IMR-90 (cell line): ENCODE data around the gene SART1. TPM values are rescaled to one million over a fixed set of nuclear protein-coding genes. Genes with fewer than 3 reads are reported as not detected.
A peak's percentile ranks its signal among the peaks of the same experiment; 100 is the strongest.
"Not testable (repeated sequence)": the region's sequence is repeated elsewhere in the genome, so short reads cannot be mapped to it uniquely, and the experiment has no call there.

Source experiments
- ATAC-seq: fragments of 200-7000 bp; cut with Tn5 transposase; 2 replicates; pipeline ENCODE4 v1.9.1; 2020; ENCODE audit warnings: low read depth, mild to moderate bottlenecking, moderate library complexity
- BruUV-seq: library from RNA; stranded (reverse); fragments of 400-500 nt; replicated peaks from 2 replicates; lab custom pipeline; 2021; lab: Mats Ljungman, UMichigan
- CTCF ChIA-PET: fragments of 300-600 bp; formaldehyde crosslinking; extraction: SDS; loops from one replicate; lab custom pipeline; 2021; ENCODE audit warnings: antibody characterized with exemption; lab: Yijun Ruan, JAX
- POLR2A ChIA-PET: fragments of 300-600 bp; sonication (Branson Sonifier 250); formaldehyde crosslinking; loops from one replicate; lab custom pipeline; 2022; ENCODE audit warnings: antibody characterized with exemption; ENCODE audit not compliant: unreplicated experiment; lab: Charles Lee
- DNase-seq: peaks from one replicate; pipeline ENCODE4 v3.0.0; 2013
- H2AFZ ChIP-seq: replicated peaks from 2 replicates; pipeline ENCODE3; 2013; ENCODE audit warnings: low read length, mild to moderate bottlenecking; ENCODE audit not compliant: poor library complexity
- H2AK5ac ChIP-seq: 2 replicates; pipeline ENCODE4 v1.6.1; 2013; ENCODE audit warnings: low read depth, low read length, inconsistent platforms
- H2AK9ac ChIP-seq: replicated peaks from 2 replicates; pipeline ENCODE3; 2013; ENCODE audit warnings: mild to moderate bottlenecking, low read depth, low read length, moderate library complexity; ENCODE audit not compliant: poor library complexity
- H2BK120ac ChIP-seq: 2 replicates; pipeline ENCODE4 v1.6.1; 2013; ENCODE audit warnings: low read depth, low read length, inconsistent platforms
- H2BK15ac ChIP-seq: 3 replicates; pipeline ENCODE4 v1.6.1; 2013; ENCODE audit warnings: low read depth, low read length, inconsistent platforms
- H2BK20ac ChIP-seq: 2 replicates; pipeline ENCODE4 v1.6.1; 2013; ENCODE audit warnings: low read depth, mild to moderate bottlenecking, inconsistent platforms, low read length, moderate library complexity
- H2BK5ac ChIP-seq: 2 replicates; pipeline ENCODE4 v1.6.1; 2013; ENCODE audit warnings: mild to moderate bottlenecking, low read depth, low read length, inconsistent platforms; ENCODE audit not compliant: poor library complexity, severe bottlenecking
- H3K14ac ChIP-seq: replicated peaks from 2 replicates; pipeline ENCODE4 v1.6.1; 2013; ENCODE audit warnings: low read depth, low read length, inconsistent platforms
- H3K18ac ChIP-seq: 2 replicates; pipeline ENCODE4 v1.6.1; 2013; ENCODE audit warnings: low read depth, low read length, control low read depth
- H3K23ac ChIP-seq: 2 replicates; pipeline ENCODE4 v1.6.1; 2013; ENCODE audit warnings: low read depth, low read length, inconsistent platforms
- H3K27ac ChIP-seq: 2 replicates; pipeline ENCODE4 v1.5.1; 2013; ENCODE audit warnings: mild to moderate bottlenecking, control low read depth, low read length; ENCODE audit not compliant: insufficient read depth
- H3K27me3 ChIP-seq: 2 replicates; pipeline ENCODE4 v1.6.1; 2013; ENCODE audit warnings: low read length; ENCODE audit not compliant: control insufficient read depth, insufficient read depth
- H3K36me3 ChIP-seq: 2 replicates; pipeline ENCODE4 v1.6.1; 2013; ENCODE audit warnings: low read length, mixed read lengths; ENCODE audit not compliant: control insufficient read depth, insufficient read depth
- H3K4ac ChIP-seq: 2 replicates; pipeline ENCODE4 v1.6.1; 2013; ENCODE audit warnings: low read depth, low read length, inconsistent platforms
- H3K4me1 ChIP-seq: 2 replicates; pipeline ENCODE4 v1.6.1; 2013; ENCODE audit warnings: low read length, mixed read lengths; ENCODE audit not compliant: control insufficient read depth, insufficient read depth
- H3K4me2 ChIP-seq: 2 replicates; pipeline ENCODE4 v1.6.1; 2013; ENCODE audit warnings: low read depth, mild to moderate bottlenecking, control low read depth, low read length, moderate library complexity
- H3K4me3 ChIP-seq: 2 replicates; pipeline ENCODE4 v1.5.1; 2013; ENCODE audit warnings: low read depth, mild to moderate bottlenecking, control low read depth, low read length, moderate library complexity; ENCODE audit not compliant: insufficient read depth
- H3K56ac ChIP-seq: 2 replicates; pipeline ENCODE4 v1.6.1; 2013; ENCODE audit warnings: low read length, inconsistent platforms; ENCODE audit not compliant: insufficient read depth; ENCODE audit errors: extremely low read depth
- H3K79me1 ChIP-seq, 2 experiments: 2 replicates each; pipeline ENCODE4 v1.6.1; 2013; ENCODE audit warnings: low read length in 2 of 2, inconsistent platforms in 1 of 2, low read depth in 1 of 2
- H3K9ac ChIP-seq: 2 replicates; pipeline ENCODE4 v1.6.1; 2013; ENCODE audit warnings: low read depth, low read length, control low read depth
- H3K9me1 ChIP-seq: 2 replicates; pipeline ENCODE4 v1.6.1; 2013; ENCODE audit warnings: low read length, inconsistent platforms; ENCODE audit not compliant: insufficient read depth
- H3K9me3 ChIP-seq: 2 replicates; pipeline ENCODE4 v1.6.1; 2013; ENCODE audit warnings: low read length; ENCODE audit not compliant: control insufficient read depth, insufficient read depth
- H4K20me1 ChIP-seq: 2 replicates; pipeline ENCODE4 v1.6.1; 2013; ENCODE audit warnings: low read length, inconsistent platforms; ENCODE audit not compliant: insufficient read depth
- H4K5ac ChIP-seq: 2 replicates; pipeline ENCODE4 v1.6.1; 2013; ENCODE audit warnings: mild to moderate bottlenecking, low read depth, low read length, control low read depth
- H4K8ac ChIP-seq, 2 experiments: 2 replicates each; pipeline ENCODE4 v1.6.1; 2013; ENCODE audit warnings: low read depth in 2 of 2, low read length in 2 of 2, control low read depth in 1 of 2, inconsistent platforms in 1 of 2
- H4K91ac ChIP-seq: 2 replicates; pipeline ENCODE4 v1.6.1; 2013; ENCODE audit warnings: low read depth, low read length, inconsistent platforms; ENCODE audit not compliant: insufficient read depth
- NFE2L2 ChIP-seq: fragments of 150-350 bp; IDR thresholded peaks from 2 replicates; pipeline ENCODE4 v1.6.1; 2016; ENCODE audit warnings: low read depth, mild to moderate bottlenecking, low read length
- WGBS, 2 experiments: methylation state at CpG; one replicate each; pipeline versions ENCODE4 v1.1.5 to v1.1.7; 2013; ENCODE audit warnings: missing lambda C conversion rate in 2 of 2; ENCODE audit not compliant: insufficient read length in 1 of 2; ENCODE audit errors: extremely low coverage in 2 of 2; 5-methylcytosine and 5-hydroxymethylcytosine counted together
- dilution Hi-C: fragments of 300-500 bp; cut with HindIII; formaldehyde crosslinking; loops from one replicate; pipeline ENCODE4 v1.14.3; 2018; ENCODE audit warnings: low sequenced_read_pairs; ENCODE audit not compliant: unreplicated experiment
- in situ Hi-C: fragments of 300-500 bp; cut with MboI; formaldehyde crosslinking; loops from 3 replicates; pipeline ENCODE4 v1.14.3; 2019; ENCODE audit warnings: low sequenced_read_pairs, inconsistent platforms, mixed read lengths
- intact Hi-C: fragments of 100-400 bp; cut with micrococcal nuclease; formaldehyde crosslinking; loops from 2 replicates; pipeline ENCODE4 v1.10.0; 2022
- polyA plus RNA-seq, 3 experiments: library from polyadenylated mRNA; depleted of rRNA; stranded (reverse); fragments of >200 nt; gene quantifications; 2 replicates each; pipeline ENCODE4 v1.2.3, GENCODE V29; 2012; ENCODE audit warnings: low replicate concordance in 1 of 3
- total RNA-seq: library from RNA; depleted of rRNA; stranded (reverse); fragments of >200 nt; gene quantifications from 2 replicates; pipeline ENCODE4 v1.2.3, GENCODE V29; 2012
- TF ChIP-seq, protein P1 (sequence below): fragments of 150-350 bp; IDR thresholded peaks from 2 replicates; pipeline ENCODE4 v1.6.1; 2016; ENCODE audit warnings: low read depth, mild to moderate bottlenecking, low read length, moderate library complexity, borderline replicate concordance

Gene SART1
- total and polyA plus RNA-seq, 2 of the 4 experiments (the other 2 are of a cell fraction), result 25.5 to 43.5 TPM

DNA sequence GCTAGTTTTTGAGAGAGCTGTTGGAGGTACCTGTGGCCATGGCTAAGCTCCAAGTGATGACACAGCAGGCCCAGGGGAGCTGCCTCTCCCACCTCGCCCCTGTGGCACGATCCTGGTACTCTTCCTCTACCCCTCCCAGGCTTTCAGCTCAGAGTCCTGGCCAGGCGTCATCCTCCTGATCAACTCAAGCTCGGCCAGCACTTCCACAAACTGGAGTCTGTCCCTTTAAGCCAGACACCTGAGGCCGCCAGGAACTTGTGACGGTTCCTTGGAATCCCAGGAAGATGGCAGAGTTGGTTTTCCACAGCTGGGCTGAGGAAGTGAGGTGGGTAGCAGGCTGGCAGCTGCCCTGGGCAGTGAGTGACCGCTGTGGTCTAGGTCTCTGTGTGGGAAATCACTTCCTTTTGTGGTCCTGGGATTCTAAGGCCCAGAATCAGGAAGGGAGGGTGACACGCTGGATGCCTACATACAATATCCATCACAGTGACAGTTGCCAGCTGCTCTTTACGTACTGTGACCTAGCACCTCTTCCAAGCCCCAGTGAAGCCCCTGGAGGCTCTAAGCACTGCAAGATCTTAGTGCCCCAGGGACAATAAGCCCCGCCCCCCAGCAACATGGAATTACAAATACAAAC, 47.1 kb downstream of the SART1 start:
- Histone ChIP-seq H3K27me3 (peaks cover 13% of the 10 kb centered on the region), H2BK5ac (no peak overlapping the region), H3K9ac (no peak overlapping the region), H3K9me1 (0 out of 2 replicates have a peak, but pooled peaks cover 4% of the 10 kb centered on the region), H2AFZ (peak overlapping the region; percentile 77), H3K56ac (no peak overlapping the region), H2AK5ac (no peak overlapping the region), H3K4ac (no peak overlapping the region), H2BK120ac (no peak overlapping the region), H3K36me3 (peaks cover 7% of the 10 kb centered on the region; the same call in 1 of the 2 replicates), H2BK20ac (no peak overlapping the region; the same call in 1 of the 2 replicates), H2BK15ac (no peak overlapping the region), H3K9me3 (no peaks in the 10 kb centered on the region), H2AK9ac (no peak overlapping the region), H3K4me1 (no peaks in the 10 kb centered on the region; the same call in none of the 2 replicates), H3K14ac (no peak overlapping the region), H3K18ac (no peak overlapping the region), H4K5ac (0 out of 2 replicates have a peak overlapping the region, but pooled peaks have one; percentile 7), H3K27ac (no peak overlapping the region), H3K4me2 (no peak overlapping the region), H4K91ac (no peak overlapping the region), H3K23ac (no peak overlapping the region), H3K79me1 (peaks cover 6 to 7% of the 10 kb centered on the region in 2 experiments; a peak in 2 of 4 replicates), H4K8ac (peak overlapping the region in 1 of 2 experiments; percentile 58; a peak in 2 of 4 replicates), H4K20me1 (no peaks in the 10 kb centered on the region), H3K4me3 (no peak overlapping the region)
- ATAC-seq (no peak), DNase-seq (no peak)
- POLR2A ChIA-PET, result interaction anchor here (0.5 to 0.6 kb wide), 2 partner anchors 11 to 130 kb away, joined by 3 read pairs; no protein-coding TSS in a partner anchor
- BruUV-seq, result no TSS peak
- intact Hi-C loops, result no loop called here
- TF ChIP-seq, protein P1, sequence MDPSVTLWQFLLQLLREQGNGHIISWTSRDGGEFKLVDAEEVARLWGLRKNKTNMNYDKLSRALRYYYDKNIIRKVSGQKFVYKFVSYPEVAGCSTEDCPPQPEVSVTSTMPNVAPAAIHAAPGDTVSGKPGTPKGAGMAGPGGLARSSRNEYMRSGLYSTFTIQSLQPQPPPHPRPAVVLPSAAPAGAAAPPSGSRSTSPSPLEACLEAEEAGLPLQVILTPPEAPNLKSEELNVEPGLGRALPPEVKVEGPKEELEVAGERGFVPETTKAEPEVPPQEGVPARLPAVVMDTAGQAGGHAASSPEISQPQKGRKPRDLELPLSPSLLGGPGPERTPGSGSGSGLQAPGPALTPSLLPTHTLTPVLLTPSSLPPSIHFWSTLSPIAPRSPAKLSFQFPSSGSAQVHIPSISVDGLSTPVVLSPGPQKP, result no peak
- no peak for TF ChIP-seq NFE2L2
- no CpG with 5 or more reads among the region's 10 CpGs for WGBS, 2 experiments
- dilution Hi-C loops, result no loop called here
- CTCF ChIA-PET, result interaction anchor here (0.7 kb wide), 1 partner anchor 102 kb away, joined by 3 read pairs; no protein-coding TSS in a partner anchor
- in situ Hi-C loops, result no loop called here

DNA sequence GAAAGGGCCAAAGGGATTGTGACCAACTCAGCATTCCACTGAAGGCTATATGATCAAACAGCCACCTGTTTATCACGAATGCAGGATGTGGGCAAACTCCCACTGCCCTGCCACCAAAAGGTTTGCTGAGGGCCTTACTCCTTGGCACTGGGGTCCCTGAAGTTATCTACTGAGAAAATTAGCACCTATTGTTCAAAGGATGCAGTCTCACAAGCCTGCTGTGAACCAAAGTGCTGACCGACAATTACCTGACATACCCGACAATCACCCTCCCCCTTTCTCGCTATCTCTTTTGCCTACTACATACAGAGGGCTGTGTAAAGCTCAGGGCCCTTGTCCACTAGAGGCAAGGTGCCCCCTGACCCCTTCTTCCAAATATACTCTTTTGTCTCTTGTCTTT, 48.5 kb downstream of the SART1 start:
- H2AFZ ChIP-seq, H3K18ac ChIP-seq, POLR2A ChIA-PET, H3K9me3 ChIP-seq, DNase-seq, H3K4me3 ChIP-seq, dilution Hi-C loops, H3K79me1 ChIP-seq, H3K9me1 ChIP-seq, H4K91ac ChIP-seq, H4K5ac ChIP-seq, H2AK9ac ChIP-seq, H2BK5ac ChIP-seq, ATAC-seq, intact Hi-C loops, H3K27ac ChIP-seq, H4K8ac ChIP-seq, H3K4me1 ChIP-seq, H3K36me3 ChIP-seq, H2BK120ac ChIP-seq, H2BK20ac ChIP-seq, CTCF ChIA-PET, H3K23ac ChIP-seq, H4K20me1 ChIP-seq, H3K14ac ChIP-seq, H3K9ac ChIP-seq, BruUV-seq, H3K56ac ChIP-seq, H2AK5ac ChIP-seq, H3K4me2 ChIP-seq, H2BK15ac ChIP-seq, in situ Hi-C loops, H3K4ac ChIP-seq: not testable (repeated sequence)
- peaks cover 13% of the 10 kb centered on the region for H3K27me3 ChIP-seq
- WGBS, 2 experiments, result 31% methylated on average over 4 of the region's 4 CpGs; no CpG with 5 or more reads in 1 of the 2 experiments
